Chondrocyte (in vitro differentiated cells): ENCODE results near the gene CTNNA2. TPM values are rescaled to one million over a fixed set of nuclear protein-coding genes. Genes with fewer than 3 reads are reported as not detected.

ENCODE experiments used
- DNase-seq: peaks from one replicate; pipeline ENCODE4 v3.0.0; 2021; ENCODE audit warnings: mixed read lengths, low spot score
- H3K27ac Mint-ChIP-seq: one replicate; pipeline ENCODE4 v1.8.0; 2021; ENCODE audit warnings: mild to moderate bottlenecking, moderate library complexity, mixed read lengths; ENCODE audit not compliant: unreplicated experiment
- H3K27me3 Mint-ChIP-seq: 2 replicates; pipeline ENCODE4 v1.8.0; 2021; ENCODE audit warnings: low read depth, mixed read lengths
- H3K36me3 Mint-ChIP-seq: 2 replicates; pipeline ENCODE4 v1.8.0; 2021; ENCODE audit warnings: low read depth, mixed read lengths
- H3K4me1 Mint-ChIP-seq: 2 replicates; pipeline ENCODE4 v1.8.0; 2021; ENCODE audit warnings: low read depth, mild to moderate bottlenecking, mixed read lengths
- H3K4me3 Mint-ChIP-seq: one replicate; pipeline ENCODE4 v1.8.0; 2021; ENCODE audit warnings: mild to moderate bottlenecking, moderate library complexity, mixed read lengths; ENCODE audit not compliant: unreplicated experiment
- H3K9me3 Mint-ChIP-seq: 2 replicates; pipeline ENCODE4 v1.8.0; 2021; ENCODE audit warnings: low read depth, mixed read lengths
- total RNA-seq: library from RNA; stranded (reverse); gene quantifications from 3 replicates; pipeline ENCODE4 v1.2.1, GENCODE V29; 2021
- TF ChIP-seq, protein P1 (sequence below): fragments of 200-600 bp; sonication (generic); IDR thresholded peaks from 2 replicates; pipeline ENCODE4 v1.5.0; 2021; ENCODE audit warnings: antibody characterized with exemption, mild to moderate bottlenecking, moderate library complexity

The CTNNA2 gene
- total RNA-seq, 1 donor from 2014 or later: not detected

DNA sequence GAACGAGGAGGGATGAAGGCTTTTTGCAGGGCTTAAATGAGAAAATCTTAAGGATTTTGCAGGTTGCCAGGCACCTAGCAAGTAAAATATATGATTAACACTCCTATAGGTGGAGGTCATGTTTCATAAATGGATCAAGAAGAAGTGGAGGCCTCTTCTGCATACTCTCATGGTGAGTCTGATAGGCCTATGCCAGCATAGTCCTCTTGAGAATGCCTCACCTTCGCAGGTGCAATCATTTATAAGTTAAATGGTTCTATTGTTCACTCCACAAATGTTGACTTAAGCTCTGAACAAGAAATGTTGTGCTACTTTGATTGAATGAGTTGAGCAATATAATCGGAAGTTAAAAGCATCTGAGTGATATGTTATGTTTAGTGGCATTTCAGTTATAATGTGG lies 779.6 kb downstream of the CTNNA2 start:
- H3K27ac Mint-ChIP-seq: no peak overlapping the region
- no peak overlapping the region for H3K4me3 Mint-ChIP-seq
- no peaks in the 10 kb centered on the region for H3K9me3 Mint-ChIP-seq
- TF ChIP-seq, protein P1, sequence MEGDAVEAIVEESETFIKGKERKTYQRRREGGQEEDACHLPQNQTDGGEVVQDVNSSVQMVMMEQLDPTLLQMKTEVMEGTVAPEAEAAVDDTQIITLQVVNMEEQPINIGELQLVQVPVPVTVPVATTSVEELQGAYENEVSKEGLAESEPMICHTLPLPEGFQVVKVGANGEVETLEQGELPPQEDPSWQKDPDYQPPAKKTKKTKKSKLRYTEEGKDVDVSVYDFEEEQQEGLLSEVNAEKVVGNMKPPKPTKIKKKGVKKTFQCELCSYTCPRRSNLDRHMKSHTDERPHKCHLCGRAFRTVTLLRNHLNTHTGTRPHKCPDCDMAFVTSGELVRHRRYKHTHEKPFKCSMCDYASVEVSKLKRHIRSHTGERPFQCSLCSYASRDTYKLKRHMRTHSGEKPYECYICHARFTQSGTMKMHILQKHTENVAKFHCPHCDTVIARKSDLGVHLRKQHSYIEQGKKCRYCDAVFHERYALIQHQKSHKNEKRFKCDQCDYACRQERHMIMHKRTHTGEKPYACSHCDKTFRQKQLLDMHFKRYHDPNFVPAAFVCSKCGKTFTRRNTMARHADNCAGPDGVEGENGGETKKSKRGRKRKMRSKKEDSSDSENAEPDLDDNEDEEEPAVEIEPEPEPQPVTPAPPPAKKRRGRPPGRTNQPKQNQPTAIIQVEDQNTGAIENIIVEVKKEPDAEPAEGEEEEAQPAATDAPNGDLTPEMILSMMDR: no peak
- H3K27me3 Mint-ChIP-seq: peaks cover 17% of the 10 kb centered on the region
- H3K4me1 Mint-ChIP-seq: no peaks in the 10 kb centered on the region
- DNase-seq: no peak
- H3K36me3 Mint-ChIP-seq: no peaks in the 10 kb centered on the region

GRCh38 chr2:80293039-80293438 lies 780.2 kb downstream of the CTNNA2 start:
- H3K36me3 Mint-ChIP-seq: no peaks in the 10 kb centered on the region
- H3K27me3 Mint-ChIP-seq: peaks cover 17% of the 10 kb centered on the region
- H3K4me3 Mint-ChIP-seq: no peak overlapping the region
- no peaks in the 10 kb centered on the region for H3K4me1 Mint-ChIP-seq
- H3K27ac Mint-ChIP-seq: no peak overlapping the region
- no peak for DNase-seq
- TF ChIP-seq, protein P1: no peak
- H3K9me3 Mint-ChIP-seq: no peaks in the 10 kb centered on the region

DNA sequence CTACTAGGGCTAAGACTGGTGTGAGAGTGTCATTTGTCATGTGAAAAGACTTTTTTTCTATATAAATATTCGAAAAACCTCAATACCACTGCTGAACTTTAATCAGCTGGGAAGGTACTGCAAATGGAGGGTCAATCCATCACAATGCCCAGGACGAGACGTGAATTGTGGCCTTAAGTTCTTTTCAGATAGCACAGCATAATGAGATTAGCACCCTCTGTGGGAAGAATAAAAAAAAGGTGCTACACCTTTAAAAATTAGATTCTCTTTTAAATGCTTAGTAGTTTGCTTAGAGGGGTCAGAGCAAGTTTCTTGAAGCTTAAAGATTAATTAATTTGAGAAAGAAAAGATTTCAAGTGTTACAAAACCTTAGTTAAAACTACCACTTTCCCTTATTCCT lies 786.1 kb downstream of the CTNNA2 start:
- no peak for DNase-seq
- Mint-ChIP-seq H3K36me3 (no peaks in the 10 kb centered on the region), H3K9me3 (no peaks in the 10 kb centered on the region), H3K4me1 (peaks cover 10% of the 10 kb centered on the region), H3K4me3 (no peak overlapping the region), H3K27me3 (peaks cover 48% of the 10 kb centered on the region), H3K27ac (no peak overlapping the region)
- TF ChIP-seq, protein P1: no peak

- Mint-ChIP-seq H3K9me3 (no peaks in the 10 kb centered on the region), H3K4me3 (no peak overlapping the region), H3K36me3 (no peaks in the 10 kb centered on the region), H3K27me3 (peaks cover 52% of the 10 kb centered on the region), H3K4me1 (peaks cover 15% of the 10 kb centered on the region), H3K27ac (no peak overlapping the region)
- no peak for DNase-seq
- TF ChIP-seq, protein P1: no peak
Observed at GRCh38 chr2:80299661-80300060, 786.8 kb downstream of the CTNNA2 start.

GRCh38 chr2:80300346-80300745 lies 787.5 kb downstream of the CTNNA2 start:
- Mint-ChIP-seq H3K4me3 (no peak overlapping the region), H3K27ac (no peak overlapping the region), H3K4me1 (peaks cover 15% of the 10 kb centered on the region), H3K36me3 (no peaks in the 10 kb centered on the region), H3K9me3 (no peaks in the 10 kb centered on the region), H3K27me3 (peaks cover 55% of the 10 kb centered on the region)
- TF ChIP-seq, protein P1: no peak
- no peak for DNase-seq
